T-helper 22 cell (primary cell): Measurements from ENCODE around the gene DNMBP.

ENCODE experiments used
- DNase-seq: peaks from one replicate; pipeline ENCODE4 v3.0.0-alpha.2; 2020; ENCODE audit warnings: low read depth

The DNMBP gene

GRCh38 chr10:100009793-100010676 is at the start of gene DNMBP:
Gene DNMBP, minus strand, starts transcription at chr10:100009947. Its CDS starts 37,823 bp downstream, at chr10:99972124.
- peak; percentile 58 for DNase-seq

DNA sequence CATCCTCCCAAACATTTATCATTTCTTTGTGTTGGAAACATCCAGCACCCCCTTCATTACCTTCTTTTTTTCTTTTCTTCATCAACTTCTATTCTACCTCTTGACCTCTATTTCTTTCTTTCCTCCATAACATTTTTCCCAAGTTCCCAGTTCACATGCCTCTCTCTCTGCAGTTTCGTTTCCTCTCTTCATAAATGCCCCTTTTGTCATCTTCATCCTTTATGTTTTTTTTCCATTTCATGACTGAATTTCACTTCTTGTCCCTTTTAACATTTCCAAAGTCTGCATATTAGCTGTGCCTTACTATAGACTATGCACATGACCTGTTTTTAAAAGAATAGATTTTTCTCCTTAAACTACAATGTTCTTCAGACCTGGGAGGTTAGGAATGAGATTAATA is 48.2 kb upstream of the DNMBP start:
- no peak for DNase-seq

DNA sequence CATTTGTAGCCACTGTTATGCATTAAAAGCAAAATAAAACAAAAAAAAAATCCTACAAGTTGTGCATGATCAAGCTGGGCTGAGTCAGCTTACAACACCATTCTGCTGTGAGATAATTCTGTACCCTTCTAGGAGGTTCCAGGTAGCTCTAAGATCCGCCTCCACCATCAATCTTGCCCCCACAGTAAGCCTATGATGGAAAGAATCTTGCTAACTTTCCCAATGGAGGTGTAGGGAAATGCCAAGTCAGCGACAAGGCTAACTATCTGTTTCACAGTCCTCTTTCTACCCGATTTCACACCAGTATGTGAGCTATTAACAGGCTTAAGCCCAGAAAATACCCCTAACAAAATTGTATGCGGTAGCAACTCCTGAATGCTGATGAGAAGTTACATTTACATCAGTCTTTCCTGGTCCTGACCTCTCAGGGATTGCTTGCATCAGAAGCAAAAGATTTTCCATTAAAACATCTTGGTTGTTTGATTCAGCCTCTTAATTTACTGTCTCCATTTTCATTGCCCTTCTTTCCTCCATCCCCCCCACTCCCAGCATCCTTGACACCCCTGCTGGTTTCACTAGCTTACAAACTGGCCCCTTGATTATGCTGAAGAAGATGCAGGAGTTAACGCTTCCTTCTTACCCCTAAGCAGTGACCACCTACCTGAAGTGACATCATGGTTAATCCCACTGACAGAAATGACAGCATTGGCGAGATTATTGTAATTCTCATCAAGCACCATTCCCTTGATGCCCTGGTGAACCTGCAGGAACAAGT is 44.1 kb upstream of the DNMBP start:
- no peak for DNase-seq

DNA sequence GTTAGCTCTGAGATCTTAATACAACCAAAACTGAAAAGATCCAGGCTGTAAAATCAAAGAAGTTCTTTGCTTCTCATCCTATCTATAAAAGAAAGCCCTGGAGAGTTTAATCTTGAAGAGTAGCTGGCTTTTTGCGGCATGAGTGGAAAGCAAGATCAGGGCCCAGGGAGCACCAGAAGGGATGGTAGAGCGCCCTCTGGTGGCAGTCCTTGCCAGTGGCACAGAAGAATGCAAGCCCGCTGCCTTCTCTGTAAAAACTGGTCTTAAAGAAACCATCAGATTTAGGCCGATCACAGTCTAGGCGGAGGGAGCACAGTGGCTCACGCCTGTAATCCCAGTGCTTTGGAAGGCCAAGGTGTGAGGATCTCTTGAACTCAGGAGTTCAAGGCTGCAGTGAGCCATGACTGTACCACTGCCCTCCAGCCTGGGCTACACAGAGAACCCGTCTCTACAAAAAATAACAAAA is 36.3 kb upstream of the DNMBP start:
- DNase-seq: peak; percentile 40

DNA sequence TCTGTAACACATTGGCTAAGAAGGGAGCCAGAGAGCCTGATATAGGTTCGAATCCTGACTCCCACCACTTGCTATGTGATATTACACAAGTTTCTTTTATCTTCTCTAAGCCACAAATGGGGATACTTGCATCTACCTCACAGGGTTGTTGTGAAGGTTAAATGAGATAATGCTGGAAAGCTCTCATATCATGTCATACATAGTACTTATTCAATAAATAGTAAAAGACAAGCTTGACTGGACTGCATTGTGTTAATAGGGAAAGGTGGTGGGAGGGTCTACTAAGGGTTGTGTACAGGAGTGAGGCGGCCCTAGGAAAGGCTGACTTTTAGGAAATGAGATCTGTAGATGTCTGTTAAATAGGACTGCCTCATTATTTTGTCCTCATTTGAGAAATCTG is 35.8 kb upstream of the DNMBP start:
- DNase-seq: no peak

DNA sequence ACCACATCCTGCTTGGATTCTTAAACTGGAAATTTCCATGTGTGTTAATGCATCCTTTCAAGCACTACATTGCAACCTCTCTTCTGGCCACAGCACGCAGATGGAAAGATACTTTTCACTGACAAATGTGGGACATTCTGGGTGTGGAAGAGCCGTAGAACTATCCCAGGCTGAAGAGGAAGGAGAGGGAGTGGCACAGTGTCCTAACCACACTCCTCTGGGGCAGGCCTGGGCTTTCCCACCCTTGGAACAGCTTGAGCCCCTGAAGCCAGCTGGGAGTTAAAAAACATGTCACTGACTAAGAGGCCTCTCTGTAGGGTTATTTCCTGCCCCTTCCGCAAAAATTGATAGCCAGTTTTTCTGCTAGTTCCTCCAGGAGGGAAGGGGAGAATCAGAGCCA is 34.0 kb upstream of the DNMBP start:
- no peak for DNase-seq

DNA sequence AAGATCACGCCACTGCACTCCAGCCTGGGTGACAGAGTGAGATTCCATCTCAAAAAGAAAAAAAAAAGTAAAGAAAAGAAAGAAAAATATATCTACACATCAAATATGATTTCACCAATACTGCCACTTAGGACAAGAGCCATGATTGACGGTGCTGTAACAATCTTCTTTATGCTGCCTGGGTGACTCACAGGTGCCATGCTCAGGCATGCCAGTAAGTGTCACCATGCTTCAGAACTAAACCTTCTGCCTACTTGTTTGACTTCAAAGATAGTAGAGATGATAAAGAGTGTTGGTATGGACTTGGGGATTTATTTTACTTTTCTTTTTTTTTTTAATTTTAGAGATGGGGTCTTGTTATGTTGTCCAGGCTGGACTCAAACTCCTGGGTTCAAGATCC is 33.6 kb upstream of the DNMBP start:
- DNase-seq: no peak

- DNase-seq: no peak
These were observed 31.7 kb upstream of the DNMBP start for GRCh38 chr10:100041306-100042002.

DNA sequence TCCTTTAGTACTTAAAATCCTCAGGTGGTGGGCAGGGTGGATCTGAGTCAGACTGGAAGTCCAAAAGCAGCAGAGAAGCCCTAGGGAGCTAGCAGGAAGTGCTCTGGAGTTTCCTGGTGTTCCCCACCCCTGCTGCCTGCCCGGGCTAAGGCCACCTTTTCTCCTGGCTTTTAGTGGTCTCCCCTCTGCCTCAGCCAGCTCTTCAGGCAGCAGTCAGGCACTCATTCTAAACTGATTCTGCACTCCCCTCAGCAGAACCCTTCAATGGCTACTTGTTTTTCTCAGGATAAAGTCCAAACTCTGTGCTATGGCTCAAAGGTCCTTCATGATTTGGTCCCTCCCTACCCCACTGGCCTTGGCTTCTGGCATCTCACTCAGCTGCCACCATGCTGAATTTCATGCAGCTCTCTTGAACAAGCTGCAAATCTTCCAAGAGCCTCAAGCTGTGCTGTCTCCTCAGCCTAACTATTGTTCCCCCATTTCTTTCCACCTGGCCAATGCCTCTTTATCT is 28.9 kb upstream of the DNMBP start:
- no peak for DNase-seq

- no peak for DNase-seq
These were observed 28.1 kb upstream of the DNMBP start for GRCh38 chr10:100037758-100038315.

DNA sequence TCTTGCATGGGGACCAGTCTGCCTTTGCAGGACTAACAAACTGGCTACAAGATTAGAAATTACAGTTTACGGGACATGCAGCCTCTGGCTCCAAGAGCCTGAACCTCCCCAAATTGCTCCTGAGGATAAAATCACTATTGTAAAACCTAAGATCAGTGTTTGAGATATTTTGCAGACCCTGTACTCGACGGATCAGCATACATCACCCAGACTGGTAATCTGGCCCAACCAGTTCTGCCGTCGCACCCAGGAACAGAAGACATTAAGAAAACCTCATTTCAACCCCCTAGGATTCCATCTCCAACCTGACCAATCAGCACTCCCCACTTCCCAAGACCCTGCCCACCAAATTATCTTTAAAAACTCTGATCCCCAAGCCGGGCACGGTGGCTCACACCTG is 27.1 kb upstream of the DNMBP start:
- no peak for DNase-seq

DNA sequence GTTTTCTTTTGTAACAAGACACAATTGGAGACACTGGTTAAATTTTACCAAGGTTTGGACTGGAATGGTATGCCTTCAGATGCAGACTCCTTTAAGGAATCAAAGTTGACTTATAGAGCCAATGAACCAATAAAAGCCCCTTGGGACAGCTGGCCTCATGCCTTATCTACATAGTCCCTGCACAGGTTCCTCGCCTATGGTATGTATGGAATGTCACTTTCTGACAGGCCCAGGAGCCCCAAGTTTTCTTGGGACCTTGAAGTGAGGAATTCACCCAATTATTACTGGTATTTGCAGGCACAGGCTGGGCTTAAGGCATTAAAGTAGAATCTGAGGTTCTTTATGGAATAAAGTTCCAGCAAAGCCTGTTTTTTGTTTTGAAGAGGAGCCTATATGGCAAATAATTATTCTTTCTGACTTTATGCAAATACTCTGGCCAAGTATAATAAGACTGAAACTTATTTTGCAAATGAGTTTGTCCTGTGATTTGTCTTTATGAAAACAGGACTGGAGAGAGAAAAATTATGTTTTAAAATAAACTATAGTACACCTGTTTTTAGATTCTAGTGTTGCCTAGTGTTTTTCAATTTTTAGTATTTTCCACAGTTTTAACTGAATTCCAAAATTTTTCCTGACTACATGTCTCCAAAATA is 24.1 kb upstream of the DNMBP start:
- no peak for DNase-seq

- DNase-seq: no peak
These were observed 17.7 kb upstream of the DNMBP start for GRCh38 chr10:100027416-100027815.

DNA sequence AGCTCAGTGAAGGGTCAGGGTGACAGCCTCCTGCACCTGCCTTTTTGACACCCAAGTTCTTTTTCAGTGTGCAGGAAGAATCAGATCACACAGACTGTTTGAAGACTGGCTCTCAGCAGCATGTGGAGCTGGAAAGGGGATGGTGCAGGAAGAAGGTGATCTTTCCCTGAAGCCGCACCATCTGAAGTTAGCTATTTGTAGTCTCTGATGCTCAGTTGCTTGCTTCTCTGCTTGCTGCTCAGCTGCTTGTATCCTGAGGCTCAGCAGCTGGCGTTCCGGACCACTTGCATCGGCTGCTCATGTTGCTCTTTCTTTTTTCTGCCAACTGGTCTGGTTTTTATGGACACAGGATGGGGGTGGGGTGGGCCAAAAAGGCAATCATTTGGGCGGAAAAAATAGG is 15.8 kb upstream of the DNMBP start:
- no peak for DNase-seq

DNA sequence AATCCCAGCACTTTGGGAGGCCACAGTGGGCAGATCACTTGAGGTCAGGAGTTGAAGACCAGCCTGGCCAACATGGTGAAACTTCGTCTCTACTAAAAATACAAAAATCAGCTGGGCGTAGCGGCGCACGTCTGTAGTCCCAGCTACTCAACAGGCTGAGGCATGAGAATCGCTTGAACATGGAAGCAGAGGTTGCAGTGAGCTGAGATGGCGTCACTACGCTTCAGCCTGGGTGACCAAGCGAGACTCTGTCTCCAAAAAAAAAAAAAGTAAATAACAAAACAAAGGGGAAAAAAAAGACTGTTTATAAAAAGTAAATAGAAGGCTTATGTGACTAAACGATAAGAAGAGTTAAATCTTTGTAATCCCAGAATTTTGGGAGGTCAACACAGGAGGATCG is 15.0 kb upstream of the DNMBP start:
- no peak for DNase-seq

DNA sequence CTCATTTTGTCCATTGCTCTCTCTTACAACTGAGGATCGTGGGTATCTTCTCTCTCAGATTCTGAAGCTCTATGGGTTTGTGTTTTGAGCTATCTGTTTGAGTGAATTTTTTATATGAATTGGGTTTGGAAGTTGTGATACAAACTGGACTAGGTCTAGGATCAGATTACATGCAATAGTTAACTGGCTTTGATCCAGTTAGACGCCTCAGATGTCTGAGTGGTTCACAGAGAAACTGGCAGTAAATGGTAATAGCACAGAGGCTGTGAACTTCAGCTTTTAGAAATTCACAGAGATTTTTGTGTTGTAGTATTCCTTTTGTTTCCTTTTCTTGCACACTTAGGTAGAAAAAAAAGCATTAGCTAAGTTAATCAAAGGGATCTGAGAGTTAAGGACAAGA is 12.7 kb upstream of the DNMBP start:
- DNase-seq: no peak

- DNase-seq: no peak
These were observed 11.6 kb upstream of the DNMBP start for GRCh38 chr10:100021322-100021721.

GRCh38 chr10:100020886-100021253 is 11.1 kb upstream of the DNMBP start:
- no peak for DNase-seq

- no peak for DNase-seq
These were observed 10.6 kb upstream of the DNMBP start for GRCh38 chr10:100020142-100020885.

- no peak for DNase-seq
These were observed 10.0 kb upstream of the DNMBP start for GRCh38 chr10:100019787-100020141.
